Fibroblast of villous mesenchyme (primary cell): Measurements from ENCODE around the gene CHD6. TPM values are rescaled to one million over a fixed set of nuclear protein-coding genes. Genes with fewer than 3 reads are reported as not detected.

Experiments used
- DNase-seq: peaks from one replicate; pipeline ENCODE4 v3.0.0-alpha.2; 2010; ENCODE audit warnings: low read depth
- H3K4me3 ChIP-seq: 2 replicates; pipeline ENCODE4 v1.5.1; 2011; ENCODE audit warnings: low read depth, mild to moderate bottlenecking, low read length
- total RNA-seq: library from RNA; depleted of rRNA; stranded (reverse); fragments of >200 nt; gene quantifications from 2 replicates; pipeline ENCODE4 v1.2.3, GENCODE V29; 2012
- TF ChIP-seq, protein P1 (sequence below): IDR thresholded peaks from 2 replicates; pipeline ENCODE4 v1.5.1; 2012; ENCODE audit warnings: low read depth, mild to moderate bottlenecking, low read length; ENCODE audit not compliant: insufficient read depth

Gene CHD6
- total RNA-seq, 1 donor: 33.2 TPM

DNA sequence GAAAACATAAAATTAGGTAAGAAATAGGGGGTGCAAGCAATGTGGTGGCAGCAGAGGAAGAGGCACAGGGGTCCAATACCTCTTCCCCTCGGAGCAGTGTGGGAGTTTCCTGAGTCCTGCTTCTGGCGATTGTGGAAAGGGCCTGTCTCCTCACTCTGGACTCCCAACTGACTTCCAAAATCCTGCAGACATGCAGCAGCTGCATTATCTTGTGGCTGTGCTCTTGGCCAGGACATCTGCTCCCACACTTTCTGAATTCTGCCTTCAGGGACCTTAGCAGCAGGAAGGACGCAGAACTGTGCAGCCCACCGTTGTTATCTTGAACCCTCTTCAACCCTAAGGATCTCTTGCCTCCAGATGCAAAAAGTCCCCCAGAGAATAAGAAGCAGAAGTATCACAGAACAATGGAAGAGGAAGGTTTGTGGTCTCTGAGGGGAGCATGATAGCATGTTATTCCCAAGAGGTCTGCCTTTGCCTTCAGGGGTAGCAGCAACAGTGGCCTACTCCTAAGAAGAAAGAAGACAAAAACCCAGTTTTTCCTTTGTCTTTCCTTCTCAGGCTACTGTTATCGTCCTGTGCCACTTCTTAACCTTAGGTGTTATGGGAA lies 149.1 kb downstream of the CHD6 start:
- no peak for DNase-seq
- TF ChIP-seq, protein P1, sequence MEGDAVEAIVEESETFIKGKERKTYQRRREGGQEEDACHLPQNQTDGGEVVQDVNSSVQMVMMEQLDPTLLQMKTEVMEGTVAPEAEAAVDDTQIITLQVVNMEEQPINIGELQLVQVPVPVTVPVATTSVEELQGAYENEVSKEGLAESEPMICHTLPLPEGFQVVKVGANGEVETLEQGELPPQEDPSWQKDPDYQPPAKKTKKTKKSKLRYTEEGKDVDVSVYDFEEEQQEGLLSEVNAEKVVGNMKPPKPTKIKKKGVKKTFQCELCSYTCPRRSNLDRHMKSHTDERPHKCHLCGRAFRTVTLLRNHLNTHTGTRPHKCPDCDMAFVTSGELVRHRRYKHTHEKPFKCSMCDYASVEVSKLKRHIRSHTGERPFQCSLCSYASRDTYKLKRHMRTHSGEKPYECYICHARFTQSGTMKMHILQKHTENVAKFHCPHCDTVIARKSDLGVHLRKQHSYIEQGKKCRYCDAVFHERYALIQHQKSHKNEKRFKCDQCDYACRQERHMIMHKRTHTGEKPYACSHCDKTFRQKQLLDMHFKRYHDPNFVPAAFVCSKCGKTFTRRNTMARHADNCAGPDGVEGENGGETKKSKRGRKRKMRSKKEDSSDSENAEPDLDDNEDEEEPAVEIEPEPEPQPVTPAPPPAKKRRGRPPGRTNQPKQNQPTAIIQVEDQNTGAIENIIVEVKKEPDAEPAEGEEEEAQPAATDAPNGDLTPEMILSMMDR: no peak
- H3K4me3 ChIP-seq: no peak overlapping the region

DNA sequence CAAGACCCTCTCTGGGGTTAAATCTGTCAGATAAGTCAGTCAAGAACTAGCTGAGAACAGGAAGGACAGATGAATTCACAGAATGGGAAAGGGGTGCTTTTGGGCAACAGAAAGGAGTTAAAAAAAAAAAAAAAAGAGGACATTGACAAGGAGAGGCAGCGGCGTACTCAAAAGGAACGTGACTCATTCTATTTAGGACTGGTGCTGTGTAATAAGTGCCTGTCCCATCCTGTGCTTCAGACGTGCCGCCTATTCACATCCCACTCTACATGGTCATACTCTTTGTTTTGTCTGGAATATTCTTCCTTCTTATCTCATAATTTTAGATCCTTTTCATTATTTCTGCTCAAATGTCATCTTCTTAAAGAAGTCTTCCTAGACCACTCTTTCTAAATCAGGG lies 150.5 kb downstream of the CHD6 start:
- no peak overlapping the region for H3K4me3 ChIP-seq
- TF ChIP-seq, protein P1: no peak
- DNase-seq: no peak

DNA sequence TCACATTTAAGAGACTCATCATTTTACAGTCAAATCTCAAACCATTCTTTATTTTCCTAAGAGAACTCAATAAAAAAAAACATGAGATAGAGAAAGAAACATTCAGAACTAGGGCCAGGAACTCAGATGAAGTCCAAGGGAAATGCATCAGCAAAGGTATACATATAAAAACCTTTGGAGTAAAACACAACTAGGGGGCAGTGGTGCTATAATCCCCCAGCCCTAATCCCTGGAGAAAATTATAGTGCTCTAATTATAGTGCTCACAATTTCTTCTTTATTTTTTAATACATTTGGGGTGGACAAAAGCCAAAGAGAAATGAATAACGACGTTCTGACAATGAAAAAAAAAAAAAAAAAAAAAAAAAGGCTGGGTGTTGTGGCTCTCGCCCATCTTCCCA lies 151.0 kb downstream of the CHD6 start:
- H3K4me3 ChIP-seq: no peak overlapping the region
- DNase-seq: no peak
- TF ChIP-seq, protein P1: no peak

DNA sequence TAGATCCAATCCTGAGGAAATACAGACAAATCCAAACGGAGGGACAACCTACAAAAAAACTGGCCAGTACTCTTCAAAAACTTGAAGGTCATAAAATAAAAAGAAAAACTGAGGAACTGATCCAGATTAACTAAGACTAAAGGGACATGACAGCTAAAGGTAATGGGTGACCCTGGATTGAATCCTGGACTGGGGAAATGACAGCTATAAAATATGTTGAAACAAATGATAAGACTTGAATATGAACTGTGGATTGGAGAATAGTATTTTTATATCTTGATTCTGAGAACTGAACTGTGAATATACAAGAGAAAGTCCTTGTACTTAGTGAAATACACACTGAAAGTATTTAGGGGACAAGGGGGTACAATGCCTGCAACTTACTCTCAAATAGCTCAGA lies 154.6 kb downstream of the CHD6 start:
- DNase-seq: no peak
- TF ChIP-seq, protein P1: no peak
- no peak overlapping the region for H3K4me3 ChIP-seq

DNA sequence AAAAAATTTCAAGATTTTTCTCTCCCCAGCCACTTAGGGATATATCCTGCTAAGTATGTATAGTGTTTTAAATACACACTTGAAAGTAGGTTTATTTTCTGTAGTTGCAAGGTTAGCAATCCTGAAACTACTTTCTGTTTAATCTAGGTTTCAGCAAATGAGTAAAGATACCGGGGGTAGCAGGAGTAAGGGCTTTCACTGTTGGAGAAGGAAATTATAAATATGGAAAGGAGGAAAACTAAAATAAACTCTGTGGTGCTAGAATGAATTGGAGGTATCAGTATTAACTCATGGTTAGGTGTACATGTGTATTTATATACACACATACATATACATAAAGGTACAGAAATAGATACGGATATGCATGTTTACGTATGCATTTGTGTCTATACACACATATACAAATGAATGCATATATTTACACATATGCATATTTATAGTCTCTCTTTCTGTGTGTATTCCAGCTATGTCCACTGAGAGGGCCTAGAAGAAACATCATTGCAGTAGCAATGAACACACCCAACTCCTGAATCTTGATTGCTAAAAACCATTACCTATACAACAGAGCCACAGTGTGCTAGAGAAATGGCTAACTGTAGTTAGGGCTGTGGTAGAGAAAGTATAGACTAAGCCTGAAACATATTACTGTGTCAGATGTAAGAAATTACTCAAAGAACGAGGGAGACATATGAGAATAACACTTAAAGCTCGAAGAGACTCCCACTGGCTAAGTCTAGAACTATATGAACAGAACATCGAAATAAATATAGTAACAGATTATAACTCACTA lies 155.6 kb downstream of the CHD6 start:
- H3K4me3 ChIP-seq: no peak overlapping the region
- no peak for DNase-seq
- TF ChIP-seq, protein P1: no peak

DNA sequence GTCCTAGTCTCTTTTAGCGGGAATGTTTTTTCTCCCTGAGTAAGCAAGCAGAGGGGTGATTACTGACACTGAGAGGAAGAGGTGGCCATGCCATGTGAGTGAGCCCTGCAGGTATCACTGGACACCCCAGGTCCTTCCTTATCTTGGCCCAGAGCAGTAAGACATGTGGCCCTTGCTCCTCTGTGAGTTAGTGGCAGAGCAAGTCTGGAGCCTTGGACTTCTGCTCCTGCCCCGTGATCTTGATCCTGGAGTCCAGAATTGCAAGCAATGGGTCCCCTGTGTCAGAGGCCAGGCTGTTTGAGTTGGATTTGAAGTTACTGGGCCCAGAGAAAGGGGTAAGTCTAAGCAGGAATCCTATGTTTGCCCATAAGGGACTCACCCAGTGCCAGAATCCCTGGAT lies 159.4 kb downstream of the CHD6 start:
- H3K4me3 ChIP-seq: no peak overlapping the region
- TF ChIP-seq, protein P1: no peak
- no peak for DNase-seq
